Sigmoid colon (tissue), 4 donors: ENCODE measurements around the gene DPP3.

Experiments
- EP300 ChIP-seq, 4 donors: sonication (generic); formaldehyde crosslinking; IDR thresholded peaks; one replicate each; pipeline ENCODE4 v1.6.1; 2017; ENCODE audit warnings: antibody characterized with exemption in 4 of 4
- POLR2A ChIP-seq, 2 donors: fragments of 450-650 bp; IDR thresholded peaks; one replicate each; pipeline ENCODE4 v1.6.1; 2016; ENCODE audit warnings: antibody characterized with exemption in 2 of 2, mild to moderate bottlenecking in 2 of 2, moderate library complexity in 2 of 2
- POLR2AphosphoS5 ChIP-seq, 4 donors: sonication (generic); formaldehyde crosslinking; IDR thresholded peaks; one replicate each; pipeline ENCODE4 v1.6.1; 2017; ENCODE audit warnings: antibody characterized with exemption in 4 of 4
- TF ChIP-seq, protein P1 (sequence below), 4 experiments: fragments of 450-650 bp in 3 of 4; fragments of 200-600 bp in 1 of 4; IDR thresholded peaks; one replicate each; pipeline ENCODE4 v1.5.1; 2016 to 2019; ENCODE audit warnings: antibody characterized with exemption in 4 of 4, mild to moderate bottlenecking in 3 of 4, moderate library complexity in 2 of 4

DNA sequence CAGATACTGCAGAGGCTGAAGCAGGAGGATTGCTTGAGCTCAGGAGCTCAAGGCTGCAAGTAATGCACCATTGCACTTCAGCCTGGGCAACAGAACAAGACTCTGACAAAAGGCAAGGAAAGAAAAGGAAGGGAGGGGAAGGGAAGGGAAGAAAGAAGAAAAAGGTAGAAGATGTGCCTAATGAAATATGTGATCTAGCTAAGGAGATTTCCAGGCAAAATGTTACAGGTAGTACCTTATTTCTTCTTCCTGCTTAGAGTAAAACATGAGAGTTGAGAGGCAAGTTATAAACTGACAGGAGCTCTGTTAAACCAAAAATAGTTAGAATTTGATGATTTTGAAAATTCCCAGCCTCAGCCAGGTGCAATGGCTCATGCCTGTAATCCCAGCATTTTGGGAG, 18.2 kb upstream of the DPP3 start:
- TF ChIP-seq, protein P1, sequence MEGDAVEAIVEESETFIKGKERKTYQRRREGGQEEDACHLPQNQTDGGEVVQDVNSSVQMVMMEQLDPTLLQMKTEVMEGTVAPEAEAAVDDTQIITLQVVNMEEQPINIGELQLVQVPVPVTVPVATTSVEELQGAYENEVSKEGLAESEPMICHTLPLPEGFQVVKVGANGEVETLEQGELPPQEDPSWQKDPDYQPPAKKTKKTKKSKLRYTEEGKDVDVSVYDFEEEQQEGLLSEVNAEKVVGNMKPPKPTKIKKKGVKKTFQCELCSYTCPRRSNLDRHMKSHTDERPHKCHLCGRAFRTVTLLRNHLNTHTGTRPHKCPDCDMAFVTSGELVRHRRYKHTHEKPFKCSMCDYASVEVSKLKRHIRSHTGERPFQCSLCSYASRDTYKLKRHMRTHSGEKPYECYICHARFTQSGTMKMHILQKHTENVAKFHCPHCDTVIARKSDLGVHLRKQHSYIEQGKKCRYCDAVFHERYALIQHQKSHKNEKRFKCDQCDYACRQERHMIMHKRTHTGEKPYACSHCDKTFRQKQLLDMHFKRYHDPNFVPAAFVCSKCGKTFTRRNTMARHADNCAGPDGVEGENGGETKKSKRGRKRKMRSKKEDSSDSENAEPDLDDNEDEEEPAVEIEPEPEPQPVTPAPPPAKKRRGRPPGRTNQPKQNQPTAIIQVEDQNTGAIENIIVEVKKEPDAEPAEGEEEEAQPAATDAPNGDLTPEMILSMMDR (IDR thresholded peaks at IDR 0.05), result no peak
- TF ChIP-seq POLR2A (IDR thresholded peaks at IDR 0.05) (no peak), POLR2AphosphoS5 (IDR thresholded peaks at IDR 0.05) (no peak), EP300 (IDR thresholded peaks at IDR 0.05) (no peak)
